Dedifferentiated amniotic fluid mesenchymal stem cell (primary cell): ENCODE data around the gene SLC16A7.
"Not testable (repeated sequence)": the region's sequence is repeated elsewhere in the genome, so short reads cannot be mapped to it uniquely, and the experiment has no call there.

Experiments
- DNase-seq: peaks from one replicate; pipeline ENCODE4 v3.0.0-alpha.2; 2016; ENCODE audit errors: extremely low spot score

The SLC16A7 gene, protein sequence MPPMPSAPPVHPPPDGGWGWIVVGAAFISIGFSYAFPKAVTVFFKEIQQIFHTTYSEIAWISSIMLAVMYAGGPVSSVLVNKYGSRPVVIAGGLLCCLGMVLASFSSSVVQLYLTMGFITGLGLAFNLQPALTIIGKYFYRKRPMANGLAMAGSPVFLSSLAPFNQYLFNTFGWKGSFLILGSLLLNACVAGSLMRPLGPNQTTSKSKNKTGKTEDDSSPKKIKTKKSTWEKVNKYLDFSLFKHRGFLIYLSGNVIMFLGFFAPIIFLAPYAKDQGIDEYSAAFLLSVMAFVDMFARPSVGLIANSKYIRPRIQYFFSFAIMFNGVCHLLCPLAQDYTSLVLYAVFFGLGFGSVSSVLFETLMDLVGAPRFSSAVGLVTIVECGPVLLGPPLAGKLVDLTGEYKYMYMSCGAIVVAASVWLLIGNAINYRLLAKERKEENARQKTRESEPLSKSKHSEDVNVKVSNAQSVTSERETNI

DNA sequence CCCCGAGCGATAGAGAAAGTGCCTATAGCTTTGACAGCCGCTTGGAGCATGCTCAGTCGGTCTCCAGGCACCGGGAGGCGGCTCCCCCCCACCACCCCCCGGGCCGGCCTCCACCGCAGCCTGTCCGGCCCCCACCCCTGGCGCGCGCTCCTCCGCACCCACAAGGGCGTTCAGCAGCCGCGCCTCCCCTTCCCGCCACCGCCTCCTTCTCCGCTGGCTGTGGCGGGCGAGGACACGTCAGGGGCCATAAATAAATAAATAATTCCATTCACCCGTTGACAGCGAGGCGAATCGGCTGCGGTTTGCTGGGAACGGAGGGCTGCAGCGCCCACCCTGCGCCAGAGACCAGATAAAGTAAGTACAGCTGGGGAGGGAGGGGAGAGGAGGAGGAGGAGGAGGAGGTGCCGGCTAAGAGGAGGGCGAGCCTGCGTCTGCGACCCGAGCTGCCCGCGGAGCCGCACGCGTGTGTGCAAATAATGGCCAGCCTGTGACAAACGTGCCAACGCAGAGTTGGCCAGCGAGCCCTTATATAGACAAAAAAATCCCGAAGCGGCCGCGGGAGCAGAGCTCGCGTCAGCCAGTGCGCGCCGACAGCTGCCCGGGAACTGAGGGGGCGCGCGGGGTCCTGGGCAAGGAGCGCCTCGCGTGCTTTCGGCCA, at the start of gene SLC16A7:
Gene SLC16A7 (plus strand): TSS at position 147 of the 658 bp plus-strand sequence. CDS start 108,773 bp downstream, outside the sequence.
- peak; percentile 78 for DNase-seq

DNA sequence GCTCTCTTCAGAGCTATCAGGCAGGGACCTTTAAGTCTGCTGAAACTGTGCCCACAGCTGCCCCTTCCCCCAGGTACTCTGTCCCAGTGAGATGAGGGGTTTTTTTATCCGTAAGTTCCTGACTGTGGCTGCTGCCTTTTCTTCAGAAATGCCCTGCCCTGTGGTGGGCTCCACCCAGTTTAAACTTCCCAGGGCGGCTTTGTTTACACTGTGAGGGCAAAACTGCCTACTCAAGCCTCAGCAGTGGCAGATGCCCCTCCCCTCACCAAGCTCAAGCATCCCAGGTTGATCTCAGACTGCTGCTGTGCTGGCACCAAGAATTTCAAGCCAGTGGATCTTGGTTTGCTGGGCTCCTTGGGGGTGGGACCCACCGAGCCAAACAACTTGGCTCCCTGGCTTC, 46.9 kb upstream of the SLC16A7 start:
- DNase-seq, result no peak

DNA sequence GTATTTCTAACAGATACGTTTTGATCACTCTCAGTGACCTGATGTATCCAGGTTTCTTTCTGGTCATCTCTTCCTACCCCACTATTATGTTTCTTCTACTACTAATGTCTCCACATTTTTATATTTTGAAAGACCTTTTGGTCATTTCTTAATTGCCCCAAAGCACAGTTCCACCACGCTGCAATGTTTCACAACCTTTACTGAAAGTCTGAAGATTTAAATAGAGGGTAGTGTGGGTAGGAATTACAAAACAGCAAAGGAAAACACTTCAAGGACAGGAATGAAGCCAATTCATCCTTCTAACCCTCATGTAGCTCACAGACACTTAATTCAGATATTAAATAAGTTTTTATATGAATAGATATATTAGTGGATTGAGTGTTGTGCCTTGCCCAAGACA, 36.1 kb upstream of the SLC16A7 start:
- DNase-seq, result no peak

DNA sequence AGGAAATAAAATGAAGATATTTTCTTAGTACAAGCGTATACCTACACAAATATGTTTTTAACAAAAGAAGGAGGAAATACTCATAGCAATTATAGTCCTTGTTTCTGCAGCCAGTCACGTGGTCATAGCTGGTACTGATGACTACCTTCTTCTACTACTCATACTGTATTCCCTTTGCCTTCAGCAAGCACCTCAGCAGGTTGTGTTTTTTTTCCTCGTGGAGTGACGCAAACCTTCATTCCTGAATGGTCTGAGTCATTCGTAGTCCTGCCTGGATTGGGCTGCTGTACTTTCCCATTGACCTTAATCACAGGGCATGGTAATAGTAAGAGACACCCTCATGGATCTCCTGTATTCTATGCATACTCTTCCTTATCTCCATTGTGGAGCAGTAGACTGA, 25.7 kb upstream of the SLC16A7 start:
- no peak for DNase-seq

DNA sequence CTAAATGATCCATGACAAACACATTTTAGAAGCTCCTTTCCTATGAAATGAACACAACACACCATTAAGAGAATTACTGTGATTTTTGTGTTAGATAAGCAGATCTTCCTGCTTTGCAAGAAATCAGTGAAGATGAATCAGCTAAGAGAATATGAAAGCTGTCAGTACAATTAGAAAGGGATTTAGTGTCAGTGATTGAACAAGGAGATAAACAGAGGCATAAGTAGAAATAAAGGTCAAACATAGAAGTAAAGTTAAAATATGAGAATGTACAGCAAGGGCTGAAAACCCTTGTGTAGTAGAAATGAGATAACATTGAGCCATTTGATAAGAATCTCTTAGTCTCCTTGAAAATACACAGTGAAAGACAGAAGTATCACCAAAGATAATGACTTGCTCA, 21.4 kb upstream of the SLC16A7 start:
- no peak for DNase-seq

DNA sequence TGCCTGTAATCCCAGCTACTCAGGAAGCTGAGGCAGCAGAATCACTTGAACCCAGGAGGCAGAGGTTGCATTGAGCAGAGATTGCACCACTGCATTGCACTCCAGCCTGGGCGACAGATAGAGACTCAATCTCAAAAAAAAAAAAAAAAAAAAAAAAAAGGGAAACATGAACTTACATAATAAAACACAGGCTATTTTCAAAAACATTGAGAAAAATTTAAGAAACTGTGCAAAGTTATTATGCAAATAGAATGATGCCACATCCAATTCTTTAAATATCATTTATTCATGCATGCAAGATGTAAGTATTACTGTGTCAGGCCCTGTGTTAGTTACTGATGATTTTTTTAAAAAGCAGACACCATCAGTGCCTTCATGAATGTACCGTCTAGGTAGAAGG, 20.0 kb upstream of the SLC16A7 start:
- no peak for DNase-seq

DNA sequence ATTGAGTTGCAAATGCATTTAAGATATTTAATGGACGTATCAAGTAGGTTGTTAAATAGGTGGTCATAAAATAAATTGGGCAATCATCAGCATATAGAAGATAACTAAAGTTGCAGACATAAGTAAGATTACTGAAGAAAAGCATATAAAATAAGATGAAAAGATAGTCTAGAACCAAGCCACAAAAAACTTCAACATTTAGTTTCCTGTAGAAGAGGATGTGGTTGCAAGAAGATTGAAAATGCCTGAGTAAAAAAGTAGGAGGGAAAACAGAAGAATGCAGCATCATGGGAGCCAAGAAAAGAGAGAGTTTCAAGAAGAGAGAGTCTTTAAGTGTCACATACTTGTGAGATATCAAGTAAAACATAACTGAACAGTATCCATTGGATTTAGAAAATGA, 17.6 kb upstream of the SLC16A7 start:
- no peak for DNase-seq

DNA sequence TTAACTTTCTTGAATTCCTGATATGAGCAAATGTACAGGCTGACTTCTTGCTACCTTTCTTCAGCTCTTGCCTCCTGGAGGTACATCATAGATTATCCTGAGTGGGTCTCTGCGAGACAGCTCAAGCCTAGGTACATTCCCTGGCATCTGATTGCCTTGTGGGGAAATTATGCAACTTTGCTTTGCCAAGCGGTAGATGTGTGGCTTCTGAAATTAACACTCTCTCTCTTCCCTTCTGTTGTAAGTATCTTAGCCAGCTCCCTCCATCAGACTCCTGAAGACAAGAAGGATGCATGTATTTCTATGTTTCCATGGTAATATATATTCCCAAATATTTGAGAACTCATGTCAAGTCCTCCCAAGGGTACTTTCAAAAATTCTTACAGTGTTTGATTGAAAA, 16.2 kb upstream of the SLC16A7 start:
- no peak for DNase-seq

DNA sequence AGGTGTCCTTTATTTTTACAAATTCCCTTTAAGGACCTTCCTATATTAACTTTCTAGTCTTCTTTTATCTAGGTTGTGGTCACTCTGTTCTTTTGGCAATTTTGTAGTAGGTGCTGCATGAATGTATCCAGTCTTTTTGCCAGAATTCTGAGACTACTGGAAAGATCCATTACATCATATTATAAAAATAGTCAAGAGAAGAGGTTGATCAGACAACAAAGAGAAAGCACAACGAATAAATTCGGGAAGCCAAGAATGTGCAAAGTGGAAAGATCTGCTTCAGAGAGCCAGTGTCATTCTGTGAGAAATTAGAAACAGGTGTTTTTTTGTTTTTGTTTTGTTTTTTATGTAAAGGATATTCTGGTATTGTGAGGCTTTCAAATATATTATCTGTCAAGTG, 15.8 kb upstream of the SLC16A7 start:
- no peak for DNase-seq

DNA sequence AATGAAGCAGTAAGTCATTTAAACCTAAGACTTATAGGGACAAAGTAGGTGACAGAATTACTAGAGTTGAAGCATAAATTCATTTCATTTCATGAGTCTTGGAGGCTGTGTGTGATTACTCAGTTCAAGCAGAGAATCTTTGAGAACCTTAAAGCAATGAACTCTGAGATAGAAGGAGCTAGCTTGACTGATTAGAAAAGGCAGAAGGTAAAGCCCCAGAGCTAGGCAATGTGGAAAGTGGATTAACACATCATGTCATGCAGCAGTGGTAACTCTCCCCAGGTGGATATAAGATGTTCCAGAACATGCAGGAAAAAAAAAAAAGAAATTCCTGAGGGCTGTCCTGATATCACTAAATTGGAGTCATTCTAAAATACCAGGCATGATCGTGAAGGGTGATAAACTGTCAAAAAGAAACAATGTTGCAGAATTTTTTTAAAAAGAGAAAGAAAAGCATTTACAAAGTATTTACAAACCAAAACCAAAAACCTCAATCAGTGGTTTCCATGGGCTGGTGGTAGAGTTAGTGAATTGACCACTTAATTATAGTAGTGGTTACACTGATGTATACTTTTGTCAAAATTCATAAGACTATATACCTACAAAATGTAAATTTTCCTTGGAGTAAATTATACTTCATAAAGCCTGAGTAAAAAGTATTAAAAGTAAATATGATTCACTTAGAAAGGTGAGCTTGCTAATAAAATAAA, 12.7 kb upstream of the SLC16A7 start:
- no peak for DNase-seq

DNA sequence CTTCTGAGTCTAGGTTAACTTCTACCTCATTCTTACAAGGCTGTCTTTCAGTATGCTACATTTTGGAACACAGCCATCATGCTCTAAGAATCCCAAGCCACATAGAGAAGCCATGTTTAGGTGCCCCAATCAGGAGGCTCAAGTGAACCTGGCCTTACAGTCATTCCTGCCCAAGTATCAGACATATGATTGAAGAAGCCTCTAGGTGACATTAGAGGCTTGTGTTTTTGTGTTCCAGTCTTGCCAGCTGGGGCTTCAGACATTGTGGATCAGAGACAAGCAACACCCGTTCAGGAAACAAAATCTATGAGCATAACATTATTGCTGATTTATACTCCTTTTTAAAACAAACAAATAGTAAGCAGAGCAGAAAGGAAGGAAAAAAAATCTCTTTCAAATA, 8.1 kb upstream of the SLC16A7 start:
- no peak for DNase-seq

DNA sequence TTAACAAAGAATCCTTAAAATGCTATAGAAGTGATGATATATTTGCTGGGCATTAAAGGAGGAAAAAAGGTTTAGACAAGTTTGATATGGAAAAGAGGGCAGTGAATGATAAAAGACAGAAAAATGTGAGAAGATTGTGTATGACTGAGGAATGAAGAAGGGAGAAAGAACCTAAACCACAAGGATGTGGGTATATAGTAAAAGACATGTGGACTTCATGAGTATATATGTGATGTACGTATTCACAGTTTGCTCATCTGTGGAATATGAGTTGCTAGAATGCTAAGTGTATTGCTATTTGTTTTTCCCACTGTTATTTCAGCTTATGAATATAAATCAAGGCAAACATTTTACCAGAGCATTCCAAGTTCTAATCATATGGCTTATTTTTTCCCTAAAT, 2.1 kb upstream of the SLC16A7 start:
- DNase-seq, result no peak

DNA sequence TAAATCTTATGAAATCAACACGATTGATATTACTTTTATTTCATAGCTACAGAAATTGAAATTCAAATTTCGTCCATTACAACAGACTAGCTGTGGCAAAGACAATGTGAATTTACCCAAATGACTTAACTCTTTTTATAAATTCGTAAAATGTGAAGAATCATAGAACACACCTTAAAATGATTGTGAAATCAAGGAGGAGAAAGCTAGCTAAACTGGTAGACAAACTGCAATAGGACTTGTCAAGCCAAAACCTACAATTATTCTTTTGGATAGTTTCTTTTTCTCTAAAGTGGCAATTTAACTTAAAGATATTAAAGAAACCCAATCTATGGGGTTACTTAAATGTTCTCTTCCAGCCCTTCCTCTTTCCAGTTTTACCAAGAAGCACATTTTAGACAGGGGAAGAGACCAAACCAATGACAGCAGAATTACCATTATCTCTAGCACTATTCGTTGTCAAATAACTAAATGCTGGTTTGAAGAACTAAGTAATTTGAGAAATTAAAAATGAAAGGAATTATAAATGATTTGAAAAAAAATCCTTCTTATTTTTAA, 807 bp upstream of the SLC16A7 start:
- DNase-seq, result no peak

DNA sequence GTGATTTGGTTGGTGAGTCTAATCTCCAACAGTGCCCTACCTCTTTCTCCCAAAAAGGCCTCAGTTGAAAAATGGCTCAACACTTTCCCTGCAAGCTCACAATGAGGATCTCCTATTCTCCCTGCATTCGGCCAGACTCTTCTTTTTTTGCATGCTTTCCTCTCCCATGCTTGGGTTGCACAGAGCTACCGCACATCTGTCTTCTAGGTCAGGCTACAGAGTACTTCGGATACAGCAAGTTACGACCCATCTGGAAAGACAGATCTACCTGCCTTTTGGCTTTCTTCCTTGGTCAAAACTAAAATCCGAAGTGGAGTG, 305 bp upstream of the SLC16A7 start:
- peak; percentile 19 for DNase-seq

DNA sequence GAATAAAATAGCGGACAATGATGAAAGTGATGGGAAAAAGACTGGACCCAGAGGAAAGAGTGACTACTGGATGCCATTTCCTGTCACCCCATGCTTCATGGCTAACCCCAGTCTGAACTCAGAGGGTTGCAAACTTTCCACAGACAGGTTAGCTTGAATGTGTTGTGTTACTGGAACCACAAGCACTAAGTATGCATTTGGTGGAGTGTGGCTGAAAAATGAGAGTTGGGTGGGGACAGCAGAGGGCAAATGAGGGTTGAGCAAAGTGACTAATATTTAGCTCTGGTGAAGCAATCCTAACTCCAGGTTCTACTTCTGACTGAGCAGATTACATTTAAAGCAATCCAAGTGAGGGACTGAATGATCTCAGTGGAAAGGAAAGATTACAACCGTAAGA, 1.6 kb downstream of the SLC16A7 start:
- DNase-seq, result peak; percentile 97

DNA sequence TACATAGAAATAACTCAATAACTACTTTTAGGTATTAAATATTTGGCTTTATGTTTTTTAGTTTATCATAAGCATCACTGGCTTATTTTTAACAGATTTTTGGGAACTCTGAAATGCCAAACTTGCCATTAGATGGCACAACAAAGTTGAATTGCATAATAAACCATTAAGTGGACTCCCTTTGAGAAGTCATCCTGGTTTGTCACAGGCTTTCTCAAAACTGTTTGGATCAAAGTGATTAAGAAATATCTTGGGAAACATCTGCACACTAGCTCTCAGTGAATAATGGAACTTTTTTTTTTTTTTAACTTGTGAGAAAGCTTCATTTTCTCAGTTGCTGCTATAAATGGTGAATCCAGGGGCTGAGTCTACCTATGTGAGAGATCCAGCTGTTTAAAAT, 4.3 kb downstream of the SLC16A7 start:
- no peak for DNase-seq

DNA sequence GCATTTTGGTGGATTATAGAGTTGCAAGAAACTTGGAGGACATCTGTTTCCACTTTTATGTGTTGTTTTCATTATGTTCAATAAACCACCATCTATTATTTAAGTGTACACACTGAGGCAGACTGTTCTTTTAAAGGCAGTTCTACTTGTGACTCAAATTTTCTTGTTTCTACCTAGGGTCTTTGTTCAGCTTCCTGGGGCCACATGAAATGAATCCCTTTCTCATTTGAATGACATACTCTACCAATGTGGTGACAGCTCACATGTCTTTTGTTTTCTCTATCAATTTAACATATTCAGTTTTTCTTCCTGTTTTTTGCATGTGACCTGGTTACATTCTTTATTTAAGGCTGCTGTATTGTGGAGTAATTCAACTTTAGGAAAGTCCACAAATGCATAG, 7.9 kb downstream of the SLC16A7 start:
- DNase-seq, result no peak

DNA sequence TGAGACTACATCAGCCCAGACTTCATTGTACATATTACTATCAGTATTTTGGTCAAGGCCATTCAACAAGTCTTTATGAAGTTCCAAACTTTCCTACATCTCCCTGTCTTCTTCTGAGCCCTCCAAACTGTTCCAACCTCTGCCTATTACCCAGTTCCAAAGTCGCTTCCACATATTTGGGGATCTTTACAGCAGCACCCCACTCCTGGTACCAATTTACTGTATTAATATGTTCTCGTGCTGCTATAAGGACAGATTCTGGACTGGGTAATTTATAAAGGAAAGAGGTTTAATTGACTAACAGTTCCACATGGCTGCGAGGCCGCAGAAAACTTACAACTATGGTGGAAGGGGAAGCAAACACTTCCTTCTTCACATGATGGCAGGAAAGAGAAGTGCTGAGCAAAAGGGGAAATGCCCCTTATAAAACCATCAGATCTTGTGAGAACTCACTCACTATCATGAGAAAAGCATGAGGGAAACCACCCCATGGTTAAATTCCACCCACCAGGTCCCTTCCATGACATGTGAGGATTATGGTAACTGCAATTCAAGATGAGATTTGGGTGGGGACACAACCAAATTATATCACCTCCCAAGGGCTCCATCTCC, 17.1 kb downstream of the SLC16A7 start:
- not testable (repeated sequence) for DNase-seq

DNA sequence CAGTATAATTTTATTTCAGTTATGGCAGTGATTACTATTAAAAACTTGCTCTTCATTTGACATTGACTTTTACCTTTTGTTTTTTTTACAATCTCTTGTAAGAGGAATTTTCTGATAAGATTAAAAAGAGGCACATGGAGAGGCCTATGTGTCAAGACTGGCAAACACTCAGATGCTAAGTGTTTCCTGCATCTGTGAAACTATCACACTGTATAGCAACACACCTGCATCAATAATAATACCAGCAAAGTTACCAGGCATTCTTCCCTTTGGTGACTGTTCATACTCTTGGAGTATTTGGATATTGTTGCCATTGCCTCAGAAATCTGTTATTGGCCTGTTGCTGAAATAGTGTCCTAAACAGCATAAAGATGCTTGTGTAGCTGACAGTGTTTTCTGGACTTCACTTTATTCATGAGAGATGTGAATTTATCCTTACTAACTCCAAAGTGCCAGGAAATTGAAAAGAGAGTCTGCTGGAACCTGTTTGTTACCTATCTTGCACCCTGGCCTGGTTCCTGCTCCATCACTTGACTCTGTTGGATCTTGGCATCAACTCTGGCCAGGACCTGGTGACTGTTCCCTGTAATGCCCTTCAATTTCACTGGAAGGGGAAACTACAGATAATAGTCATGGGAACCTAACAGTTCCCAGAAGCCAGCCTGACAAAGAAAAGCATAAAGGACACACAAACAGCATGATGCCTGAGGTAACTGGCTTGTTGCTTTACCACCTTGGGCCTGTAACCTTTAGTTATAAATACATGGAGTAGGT, 19.8 kb downstream of the SLC16A7 start:
- no peak for DNase-seq

DNA sequence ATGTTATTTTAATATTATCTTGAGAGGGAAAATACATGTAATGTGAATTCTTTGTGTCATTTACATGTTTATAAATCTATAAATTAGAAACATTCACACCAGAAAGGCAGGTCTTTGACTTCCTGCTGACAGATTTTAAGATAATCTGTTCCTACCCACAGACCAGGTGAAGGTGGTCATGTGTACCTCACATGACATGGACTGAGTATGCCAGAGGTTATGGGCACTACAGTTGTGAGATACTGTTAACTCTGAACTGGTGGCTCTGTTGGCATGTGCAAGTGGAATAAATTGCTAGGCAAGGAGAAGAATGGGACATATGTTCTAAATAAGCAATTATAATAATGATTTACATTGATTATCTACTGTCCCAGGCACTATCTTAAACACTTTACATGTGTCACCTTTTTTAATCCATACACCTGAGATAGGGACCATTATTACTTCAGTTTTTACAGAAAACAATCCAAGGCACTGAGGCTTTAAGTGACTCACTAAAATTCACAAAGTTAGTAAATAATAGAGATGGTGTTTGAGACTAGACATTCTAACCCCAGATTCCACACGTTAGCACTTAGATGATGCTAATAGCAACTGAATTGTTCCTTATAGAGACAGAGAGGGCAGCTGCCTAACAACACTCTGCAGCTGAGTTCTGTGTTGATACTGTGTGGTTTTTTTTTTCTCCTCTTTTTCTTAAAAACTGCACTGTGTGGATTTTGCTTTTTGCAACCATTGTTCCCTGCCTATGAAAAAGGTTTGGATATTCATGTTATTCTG, 23.8 kb downstream of the SLC16A7 start:
- DNase-seq, result no peak

DNA sequence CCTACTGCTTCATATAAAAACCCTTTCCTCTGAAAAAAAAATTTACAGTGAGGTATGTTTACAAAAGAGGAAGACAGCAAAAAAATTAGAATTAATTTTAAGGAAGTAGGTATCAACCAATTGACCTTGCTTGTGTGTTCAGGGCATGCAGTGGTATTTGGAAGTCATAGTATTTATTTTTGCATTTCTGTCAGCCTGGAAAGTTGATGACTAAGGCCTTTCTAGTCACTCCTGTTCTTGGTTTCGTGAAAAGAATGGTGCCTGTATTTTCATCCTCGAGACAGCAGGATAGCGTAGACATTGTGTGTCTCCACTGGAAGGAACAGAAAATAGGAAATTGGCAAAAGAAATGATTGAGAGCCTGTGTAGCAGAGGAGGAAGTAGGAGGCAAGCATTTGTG, 24.5 kb downstream of the SLC16A7 start:
- no peak for DNase-seq
